KMS-11 (cell line): ENCODE results near the gene CLN3.

Source experiments
- H2AFZ ChIP-seq: fragments of 200-600 bp; sonication (generic); 2 replicates; pipeline ENCODE4 v1.6.1; 2016; ENCODE audit warnings: antibody characterized with exemption, mixed run types, low read depth
- H3K27ac ChIP-seq: fragments of 200-600 bp; sonication (generic); 2 replicates; pipeline ENCODE4 v1.6.1; 2016; ENCODE audit warnings: mild to moderate bottlenecking, mixed run types
- H3K27me3 ChIP-seq: fragments of 200-600 bp; sonication (generic); 2 replicates; pipeline ENCODE4 v1.6.1; 2017; ENCODE audit warnings: mild to moderate bottlenecking, low read depth, mixed run types, moderate library complexity; ENCODE audit not compliant: insufficient read depth
- H3K36me3 ChIP-seq: fragments of 200-600 bp; sonication (generic); 2 replicates; pipeline ENCODE4 v1.6.1; 2017; ENCODE audit warnings: mild to moderate bottlenecking, mixed run types; ENCODE audit not compliant: insufficient read depth
- H3K4me1 ChIP-seq: fragments of 200-600 bp; sonication (generic); 2 replicates; pipeline ENCODE4 v1.6.1; 2016; ENCODE audit warnings: mild to moderate bottlenecking, low read depth, mixed run types; ENCODE audit not compliant: poor library complexity, severe bottlenecking
- H3K4me2 ChIP-seq: fragments of 200-600 bp; sonication (generic); 2 replicates; pipeline ENCODE4 v1.7.0; 2016; ENCODE audit warnings: mild to moderate bottlenecking, mixed run types
- H3K4me3 ChIP-seq: fragments of 200-600 bp; sonication (generic); IDR thresholded peaks from 2 replicates; pipeline ENCODE4 v1.6.1; 2017; ENCODE audit warnings: low read depth, low read length, mixed read lengths; ENCODE audit not compliant: insufficient read depth
- H3K79me2 ChIP-seq: fragments of 200-600 bp; sonication (generic); 2 replicates; pipeline ENCODE4 v1.6.1; 2016; ENCODE audit warnings: low read depth, mixed run types; ENCODE audit not compliant: insufficient read depth
- H3K9ac ChIP-seq: fragments of 200-600 bp; sonication (generic); 2 replicates; pipeline ENCODE4 v1.6.1; 2016; ENCODE audit warnings: mild to moderate bottlenecking, mixed run types
- H4K20me1 ChIP-seq: fragments of 200-600 bp; sonication (generic); 2 replicates; pipeline ENCODE4 v1.6.1; 2016; ENCODE audit warnings: mild to moderate bottlenecking, mixed run types; ENCODE audit not compliant: insufficient read depth
- CTCF ChIP-seq: fragments of 200-600 bp; sonication (generic); conservative IDR thresholded peaks from 2 replicates; pipeline ENCODE4 v1.6.1; 2017; ENCODE audit warnings: low read depth, mild to moderate bottlenecking, antibody characterized with exemption, low read length, moderate library complexity, mixed read lengths

The CLN3 gene

DNA sequence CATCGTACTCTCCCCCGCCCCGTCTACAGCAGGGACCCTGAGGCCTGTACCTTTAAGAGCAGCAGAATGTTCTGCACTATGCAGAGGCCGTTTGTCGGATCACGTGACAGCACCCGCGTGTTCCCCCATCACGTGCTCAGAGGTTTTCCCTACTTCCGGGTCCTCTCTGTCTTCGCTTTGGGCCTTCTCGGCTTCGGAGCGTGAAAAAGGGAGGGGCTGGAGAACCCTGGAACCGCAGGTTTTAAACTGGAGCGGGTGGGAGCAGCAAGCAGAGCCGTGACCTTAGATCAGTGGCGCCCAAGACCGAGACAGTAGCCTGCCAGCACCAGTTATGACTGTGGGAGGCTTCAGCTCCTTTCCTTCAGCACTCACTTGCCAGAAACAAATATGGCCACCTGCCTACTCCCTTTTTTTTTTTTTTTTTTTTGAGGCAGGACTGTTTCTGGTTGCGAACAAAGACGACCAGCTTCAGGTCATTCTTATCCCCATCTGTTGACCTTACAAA is at the start of gene CLN3:
TSS of gene CLN3 (minus strand) at position 105 of the 505 bp plus-strand sequence. CDS start 315 bp downstream, outside the sequence.
- no peak within 1 kb of the TSS for H3K4me3 ChIP-seq
- H4K20me1 ChIP-seq: no peaks in the 10 kb centered on the region
- no peaks in the 10 kb centered on the region for H3K36me3 ChIP-seq
- TF ChIP-seq CTCF: no peak
- H2AFZ ChIP-seq: peak within 1 kb of the TSS; percentile 100
- H3K9ac ChIP-seq: peak within 1 kb of the TSS; percentile 97
- H3K27ac ChIP-seq: peak within 1 kb of the TSS; percentile 97
- H3K27me3 ChIP-seq: peaks cover 6% of the 10 kb centered on the region
- H3K4me2 ChIP-seq: peak within 1 kb of the TSS; percentile 94
- H3K4me1 ChIP-seq: peaks cover 54% of the 10 kb centered on the region
- H3K79me2 ChIP-seq: 0 out of 2 replicates have a peak, but pooled peaks cover 11% of the 10 kb centered on the region

- H3K4me2 ChIP-seq: no peak overlapping the region
- H3K27ac ChIP-seq: no peak overlapping the region
- H3K36me3 ChIP-seq: no peaks in the 10 kb centered on the region
- H3K9ac ChIP-seq: no peak overlapping the region
- no peak overlapping the region for H2AFZ ChIP-seq
- no peaks in the 10 kb centered on the region for H3K79me2 ChIP-seq
- H3K4me3 ChIP-seq: no peak overlapping the region
- H3K4me1 ChIP-seq: peaks cover 12% of the 10 kb centered on the region
- no peak for TF ChIP-seq CTCF
- no peaks in the 10 kb centered on the region for H3K27me3 ChIP-seq
- no peaks in the 10 kb centered on the region for H4K20me1 ChIP-seq
Observed at GRCh38 chr16:28540346-28540745, 48.5 kb upstream of the CLN3 start.

GRCh38 chr16:28538733-28539596 is 47.1 kb upstream of the CLN3 start, which contains the start of gene NUPR1:
TSS of gene NUPR1 (minus strand) at chr16:28538974. CDS start at chr16:28538907, 67 bp downstream.
- peaks cover 19% of the 10 kb centered on the region for H3K4me1 ChIP-seq
- no peak within 1 kb of the TSS for H3K9ac ChIP-seq
- H3K27me3 ChIP-seq: no peaks in the 10 kb centered on the region
- no peak within 1 kb of the TSS for H2AFZ ChIP-seq
- H3K36me3 ChIP-seq: no peaks in the 10 kb centered on the region
- no peak within 1 kb of the TSS for H3K4me2 ChIP-seq
- TF ChIP-seq CTCF: no peak
- no peak within 1 kb of the TSS for H3K27ac ChIP-seq
- no peaks in the 10 kb centered on the region for H3K79me2 ChIP-seq
- H4K20me1 ChIP-seq: no peaks in the 10 kb centered on the region
- no peak within 1 kb of the TSS for H3K4me3 ChIP-seq

GRCh38 chr16:28537964-28538732 is 46.3 kb upstream of the CLN3 start:
- Histone ChIP-seq H2AFZ (no peak overlapping the region), H3K4me3 (no peak overlapping the region), H3K27me3 (no peaks in the 10 kb centered on the region), H3K4me2 (no peak overlapping the region), H3K9ac (no peak overlapping the region), H3K79me2 (no peaks in the 10 kb centered on the region), H3K27ac (no peak overlapping the region), H3K36me3 (no peaks in the 10 kb centered on the region), H4K20me1 (no peaks in the 10 kb centered on the region), H3K4me1 (peaks cover 15% of the 10 kb centered on the region)
- TF ChIP-seq CTCF: no peak
